GM12892 (cell line): ENCODE data around the gene FNDC3A.
"Not testable (repeated sequence)": the region's sequence is repeated elsewhere in the genome, so short reads cannot be mapped to it uniquely, and the experiment has no call there.

Experiments used
- DNase-seq: peaks from one replicate; pipeline ENCODE4 v3.0.0; 2011; ENCODE audit not compliant: insufficient read length
- FAIRE-seq: peaks from 2 replicates; lab custom pipeline; 2011; peaks lifted over from hg19 to GRCh38; lab: Jason Lieb, UNC
- POLR2A ChIP-seq: IDR thresholded peaks from 2 replicates; pipeline ENCODE4 v1.6.1; 2011; ENCODE audit warnings: low read depth, low read length, control low read depth
- POLR2AphosphoS5 ChIP-seq: IDR thresholded peaks from 2 replicates; pipeline ENCODE4 v1.6.1; 2011; ENCODE audit warnings: low read depth, low read length, control low read depth
- TAF1 ChIP-seq: IDR thresholded peaks from 2 replicates; pipeline ENCODE4 v1.6.1; 2011; ENCODE audit warnings: low read depth, mild to moderate bottlenecking, control low read depth, low read length, borderline replicate concordance

Gene FNDC3A

GRCh38 chr13:49046002-49046401 is 70.3 kb downstream of the FNDC3A start:
- DNase-seq (no peak), FAIRE-seq (no peak)
- TF ChIP-seq POLR2A (no peak), TAF1 (no peak), POLR2AphosphoS5 (no peak)

GRCh38 chr13:49046519-49046918 is 70.8 kb downstream of the FNDC3A start:
- FAIRE-seq (no peak), DNase-seq (no peak)
- TF ChIP-seq TAF1: no peak
- no peak for TF ChIP-seq POLR2AphosphoS5
- TF ChIP-seq POLR2A: no peak

GRCh38 chr13:49052813-49053212 is 77.1 kb downstream of the FNDC3A start:
- no peak for TF ChIP-seq POLR2A
- no peak for TF ChIP-seq POLR2AphosphoS5
- no peak for TF ChIP-seq TAF1
- FAIRE-seq (no peak), DNase-seq (no peak)

- FAIRE-seq (no peak), DNase-seq (no peak)
- no peak for TF ChIP-seq TAF1
- no peak for TF ChIP-seq POLR2A
- TF ChIP-seq POLR2AphosphoS5: no peak
These were observed 77.5 kb downstream of the FNDC3A start for GRCh38 chr13:49053215-49053614.

- FAIRE-seq: no peak
These were observed 78.2 kb downstream of the FNDC3A start for GRCh38 chr13:49053906-49054305.

GRCh38 chr13:49055021-49055420 is 79.3 kb downstream of the FNDC3A start:
- DNase-seq (no peak), FAIRE-seq (no peak)
- TF ChIP-seq TAF1 (no peak), POLR2A (no peak), POLR2AphosphoS5 (no peak)

More at GRCh38 chr13:49053906-49054305, 78.2 kb downstream of the FNDC3A start:
- no peak for DNase-seq
- TF ChIP-seq POLR2AphosphoS5: no peak
- no peak for TF ChIP-seq POLR2A
- TF ChIP-seq TAF1: no peak

- FAIRE-seq (no peak), DNase-seq (no peak)
- TF ChIP-seq POLR2AphosphoS5: no peak
- TF ChIP-seq POLR2A: no peak
- TF ChIP-seq TAF1: no peak
These were observed 81.5 kb downstream of the FNDC3A start for GRCh38 chr13:49057176-49057575.

GRCh38 chr13:49058761-49059160 is 83.0 kb downstream of the FNDC3A start:
- FAIRE-seq (no peak), DNase-seq (no peak)
- TF ChIP-seq POLR2A (no peak), TAF1 (no peak), POLR2AphosphoS5 (no peak)

GRCh38 chr13:49060678-49061387 is 85.1 kb downstream of the FNDC3A start:
- no peak for DNase-seq
- TF ChIP-seq TAF1 (no peak), POLR2A (no peak), POLR2AphosphoS5 (no peak)
- FAIRE-seq: no peak

- DNase-seq, FAIRE-seq: not testable (repeated sequence)
These were observed 85.7 kb downstream of the FNDC3A start for GRCh38 chr13:49061388-49061752.

- DNase-seq (no peak), FAIRE-seq (no peak)
- TF ChIP-seq POLR2A (no peak), TAF1 (no peak), POLR2AphosphoS5 (no peak)
These were observed 86.7 kb downstream of the FNDC3A start for GRCh38 chr13:49062297-49062896.

GRCh38 chr13:49063011-49063410 is 87.3 kb downstream of the FNDC3A start:
- no peak for FAIRE-seq
- TF ChIP-seq TAF1: no peak
- TF ChIP-seq POLR2AphosphoS5: no peak
- no peak for TF ChIP-seq POLR2A

More at GRCh38 chr13:49063011-49063410, 87.3 kb downstream of the FNDC3A start:
- no peak for DNase-seq
